ENCODE data around the gene PRKX. TPM values are rescaled to one million over a fixed set of nuclear protein-coding genes. Genes with fewer than 3 reads are reported as not detected.
A peak's percentile ranks its signal among the peaks of the same experiment; 100 is the strongest.
"Not testable (repeated sequence)": the region's sequence is repeated elsewhere in the genome, so short reads cannot be mapped to it uniquely, and the experiment has no call there.

PRKX gene
- total RNA-seq, 4 donors from 2014 or later: 1.1 to 69.7 (median 18.1) TPM

- Histone ChIP-seq H3K27ac (no peak overlapping the region), H3K4me3 (no peak overlapping the region), H3K27me3 (no peaks in the 10 kb centered on the region), H3K36me3 (no peaks in the 10 kb centered on the region), H3K4me1 (no peaks in the 10 kb centered on the region), H3K9me3 (no peaks in the 10 kb centered on the region)
- in situ Hi-C loops (cut with MboI; ENCODE audit: low pct_ligation_motif_present in 1 of 4, low pct_unique_long_range_greater_than_20kb in 1 of 4, low sequenced_read_pairs in 3 of 4) (loop anchor here in 1 of 4 donors (25.0 kb wide), 1 partner anchor 611 kb away; the partner anchor contains the start of gene ARSF), intact Hi-C loops (cut with DNase I; ENCODE audit: low total_unique reads) (no loop called here)
- no peak for DNase-seq
- 95% methylated on average over 2 of the region's 2 CpGs; no CpG with 5 or more reads in 1 of the 2 donors for WGBS, 2 donors (ENCODE audit: low coverage in 1 of 2)
- TF ChIP-seq POLR2AphosphoS5 (IDR thresholded peaks at IDR 0.05) (no peak), EP300 (IDR thresholded peaks at IDR 0.05; ENCODE audit: low read depth) (no peak), POLR2A (IDR thresholded peaks at IDR 0.05) (no peak)
- TF ChIP-seq, protein P1, sequence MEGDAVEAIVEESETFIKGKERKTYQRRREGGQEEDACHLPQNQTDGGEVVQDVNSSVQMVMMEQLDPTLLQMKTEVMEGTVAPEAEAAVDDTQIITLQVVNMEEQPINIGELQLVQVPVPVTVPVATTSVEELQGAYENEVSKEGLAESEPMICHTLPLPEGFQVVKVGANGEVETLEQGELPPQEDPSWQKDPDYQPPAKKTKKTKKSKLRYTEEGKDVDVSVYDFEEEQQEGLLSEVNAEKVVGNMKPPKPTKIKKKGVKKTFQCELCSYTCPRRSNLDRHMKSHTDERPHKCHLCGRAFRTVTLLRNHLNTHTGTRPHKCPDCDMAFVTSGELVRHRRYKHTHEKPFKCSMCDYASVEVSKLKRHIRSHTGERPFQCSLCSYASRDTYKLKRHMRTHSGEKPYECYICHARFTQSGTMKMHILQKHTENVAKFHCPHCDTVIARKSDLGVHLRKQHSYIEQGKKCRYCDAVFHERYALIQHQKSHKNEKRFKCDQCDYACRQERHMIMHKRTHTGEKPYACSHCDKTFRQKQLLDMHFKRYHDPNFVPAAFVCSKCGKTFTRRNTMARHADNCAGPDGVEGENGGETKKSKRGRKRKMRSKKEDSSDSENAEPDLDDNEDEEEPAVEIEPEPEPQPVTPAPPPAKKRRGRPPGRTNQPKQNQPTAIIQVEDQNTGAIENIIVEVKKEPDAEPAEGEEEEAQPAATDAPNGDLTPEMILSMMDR (IDR thresholded peaks at IDR 0.05): no peak
These were observed 65.4 kb downstream of the PRKX start for GRCh38 chrX:3648084-3648483.

- DNase-seq; H3K27ac ChIP-seq; intact Hi-C loops (cut with DNase I; ENCODE audit: low total_unique reads); H3K9me3 ChIP-seq; H3K27me3 ChIP-seq; H3K36me3 ChIP-seq; H3K4me3 ChIP-seq; H3K4me1 ChIP-seq: not testable (repeated sequence)
- in situ Hi-C loops (cut with MboI; ENCODE audit: low pct_ligation_motif_present in 1 of 4, low pct_unique_long_range_greater_than_20kb in 1 of 4, low sequenced_read_pairs in 3 of 4): loop anchor here in 1 of 4 donors (25.0 kb wide), 1 partner anchor 603 kb away; the partner anchor contains the start of gene ARSF
- 86% methylated on average over 23 of the region's 23 CpGs; no CpG with 5 or more reads in 1 of the 2 donors for WGBS, 2 donors (ENCODE audit: low coverage in 1 of 2)
These were observed 73.4 kb downstream of the PRKX start for GRCh38 chrX:3639858-3640631.

DNA sequence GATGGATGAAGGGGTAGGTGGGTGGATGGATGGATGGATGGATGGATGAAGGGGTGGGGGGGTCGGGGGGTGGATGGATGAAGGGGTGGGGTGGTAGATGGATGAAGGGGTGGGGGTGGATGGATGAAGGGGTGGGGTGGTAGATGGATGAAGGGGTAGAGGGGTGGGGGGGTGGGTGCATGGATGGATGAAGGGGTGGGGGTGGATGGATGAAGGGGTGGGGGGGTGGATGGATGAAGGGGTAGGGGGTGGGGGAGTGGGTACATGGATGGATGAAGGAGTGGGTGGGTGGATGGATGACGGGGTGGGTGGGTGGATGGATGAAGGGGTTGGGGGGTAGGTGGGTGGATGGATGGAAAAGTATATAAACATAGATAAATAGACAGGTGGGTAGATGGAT lies 74.2 kb downstream of the PRKX start:
- H3K9me3 ChIP-seq: no peaks in the 10 kb centered on the region
- in situ Hi-C loops (cut with MboI; ENCODE audit: low pct_ligation_motif_present in 1 of 4, low pct_unique_long_range_greater_than_20kb in 1 of 4, low sequenced_read_pairs in 3 of 4): loop anchor here in 1 of 4 donors (25.0 kb wide), 1 partner anchor 602 kb away; the partner anchor contains the start of gene ARSF
- no peaks in the 10 kb centered on the region for H3K27me3 ChIP-seq
- H3K27ac ChIP-seq: no peak overlapping the region
- intact Hi-C loops (cut with DNase I; ENCODE audit: low total_unique reads): no loop called here
- no peak for TF ChIP-seq POLR2A (IDR thresholded peaks at IDR 0.05)
- no peak for TF ChIP-seq EP300 (IDR thresholded peaks at IDR 0.05; ENCODE audit: low read depth)
- TF ChIP-seq, protein P1 (IDR thresholded peaks at IDR 0.05): no peak
- no peak for TF ChIP-seq POLR2AphosphoS5 (IDR thresholded peaks at IDR 0.05)
- no peak for DNase-seq
- H3K4me3 ChIP-seq: no peak overlapping the region
- no peaks in the 10 kb centered on the region for H3K4me1 ChIP-seq
- no peaks in the 10 kb centered on the region for H3K36me3 ChIP-seq
- 100% methylated on average over 1 of the region's 2 CpGs; no CpG with 5 or more reads in 1 of the 2 donors for WGBS, 2 donors (ENCODE audit: low coverage in 1 of 2)

DNA sequence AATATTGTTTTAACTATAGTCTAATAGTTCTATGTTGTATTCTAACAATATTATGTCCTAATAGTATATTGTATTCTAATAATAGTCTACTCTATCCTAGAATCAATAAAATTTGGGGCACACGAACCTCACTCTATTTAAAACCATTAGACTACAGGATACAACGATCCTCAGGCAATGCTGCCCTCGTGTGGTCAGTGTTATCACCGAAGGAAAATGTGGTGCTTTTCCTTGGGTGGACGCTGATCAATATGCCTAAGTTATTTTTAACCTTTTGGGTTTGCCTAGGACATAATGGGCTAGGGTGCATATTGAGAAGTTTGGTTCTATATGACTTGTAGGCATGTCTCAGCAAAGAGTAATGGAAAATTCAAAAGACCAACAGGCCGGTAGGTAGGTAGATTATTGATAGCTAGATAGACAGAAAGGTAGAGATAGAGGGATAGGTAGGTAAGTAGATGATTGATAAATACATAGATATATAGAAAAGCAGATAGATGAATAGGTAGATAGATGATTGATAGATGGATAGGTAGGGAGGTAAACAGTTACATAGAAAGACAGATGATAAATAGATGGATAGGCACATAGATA lies 75.1 kb downstream of the PRKX start:
- WGBS, 2 donors (ENCODE audit: low coverage in 1 of 2): 17% methylated on average over 6 of the region's 6 CpGs; no CpG with 5 or more reads in 1 of the 2 donors

More for the DNA sequence above, 75.1 kb downstream of the PRKX start:
- Histone ChIP-seq H3K4me3 (no peak overlapping the region), H3K36me3 (no peaks in the 10 kb centered on the region), H3K27me3 (no peaks in the 10 kb centered on the region), H3K4me1 (no peaks in the 10 kb centered on the region), H3K27ac (no peak overlapping the region), H3K9me3 (no peaks in the 10 kb centered on the region)
- intact Hi-C loops (cut with DNase I; ENCODE audit: low total_unique reads): no loop called here
- in situ Hi-C loops (cut with MboI; ENCODE audit: low pct_ligation_motif_present in 1 of 4, low pct_unique_long_range_greater_than_20kb in 1 of 4, low sequenced_read_pairs in 3 of 4): loop anchor here in 1 of 4 donors (25.0 kb wide), 1 partner anchor 601 kb away; the partner anchor contains the start of gene ARSF
- DNase-seq: peak; percentile 44
- TF ChIP-seq EP300 (IDR thresholded peaks at IDR 0.05; ENCODE audit: low read depth) (no peak), POLR2A (IDR thresholded peaks at IDR 0.05) (no peak), POLR2AphosphoS5 (IDR thresholded peaks at IDR 0.05) (no peak)
- TF ChIP-seq, protein P1 (IDR thresholded peaks at IDR 0.05): peak; percentile 36 to 56 (median 45)

Measured in transverse colon (tissue), 4 donors.